Uterus (tissue), 4 donors: Measurements from ENCODE around the gene CDSN. TPM values are rescaled to one million over a fixed set of nuclear protein-coding genes. Genes with fewer than 3 reads are reported as not detected.
"Not testable (repeated sequence)": the region's sequence is repeated elsewhere in the genome, so short reads cannot be mapped to it uniquely, and the experiment has no call there.

ENCODE experiments used
- DNase-seq, 2 donors: peaks; one replicate each; pipeline ENCODE4 v3.0.0-alpha.2; 2019 to 2020
- H3K27ac ChIP-seq, 2 donors: fragments of 200-600 bp; sonication (generic); 1 replicate in 1 of 2; 2 replicates in 1 of 2; pipeline ENCODE4 v1.5.1; 2016 to 2018
- H3K27me3 ChIP-seq, 2 donors: fragments of 200-600 bp; sonication (generic); one replicate each; pipeline ENCODE4 v1.5.1; 2018 to 2019; ENCODE audit warnings: control low read depth in 1 of 2
- H3K36me3 ChIP-seq, 2 donors: fragments of 200-600 bp; sonication (generic); one replicate each; pipeline ENCODE4 v1.5.1; 2019; ENCODE audit warnings: control low read depth in 1 of 2
- H3K4me1 ChIP-seq, 2 donors: fragments of 200-600 bp; sonication (generic); one replicate each; pipeline ENCODE4 v1.5.1; 2018 to 2019; ENCODE audit warnings: control low read depth in 1 of 2
- H3K4me3 ChIP-seq, 2 donors: fragments of 200-600 bp; sonication (generic); 1 replicate in 1 of 2; 2 replicates in 1 of 2; pipeline ENCODE4 v1.5.1; 2018 to 2019; ENCODE audit warnings: mild to moderate bottlenecking in 1 of 2
- H3K9me3 ChIP-seq, 2 donors: fragments of 200-600 bp; sonication (generic); one replicate each; pipeline ENCODE4 v1.5.1; 2019; ENCODE audit warnings: control low read depth in 1 of 2
- CTCF ChIP-seq, 4 experiments: fragments of 200-600 bp in 2 of 4; fragments of 450-650 bp in 2 of 4; sonication (generic) in 2 of 4; IDR thresholded peaks; one replicate each; pipeline ENCODE4 v1.5.1; 2016 to 2019; ENCODE audit warnings: antibody characterized with exemption in 4 of 4, mild to moderate bottlenecking in 2 of 4, moderate library complexity in 1 of 4
- POLR2A ChIP-seq, 2 donors: fragments of 450-650 bp; IDR thresholded peaks; one replicate each; pipeline ENCODE4 v1.6.1; 2016; ENCODE audit warnings: antibody characterized with exemption in 2 of 2, mild to moderate bottlenecking in 1 of 2, moderate library complexity in 1 of 2
- intact Hi-C: fragments of 100-400 bp; cut with DNase I; formaldehyde crosslinking; loops from one replicate; pipeline ENCODE4 v1.15.1; 2023; ENCODE audit warnings: low total_unique reads
- total RNA-seq, 4 donors: library from RNA; depleted of rRNA in 3 of 4; stranded (reverse); fragments of >200 nt in 3 of 4; gene quantifications; one replicate each; pipeline versions ENCODE4 v1.1.0 to v1.2.4, GENCODE V29; 2014 to 2023
- donor health status: DM: yes; HTN: yes; CAD: no.

Gene CDSN
- total RNA-seq = under 1 TPM in 1 of 4 donors, not detected in 3; 0.28 TPM

GRCh38 chr6:31120151-31120915, at the start of gene CDSN:
Gene CDSN, minus strand, starts transcription at chr6:31120446. Its CDS starts 27 bp downstream, at chr6:31120419.
- no peaks in the 10 kb centered on the region for H3K4me1 ChIP-seq

GRCh38 chr6:31169123-31169857, 49.0 kb upstream of the CDSN start:
- no peak overlapping the region for H3K4me3 ChIP-seq
- no peaks in the 10 kb centered on the region for H3K27me3 ChIP-seq
- H3K27ac ChIP-seq = no peak overlapping the region
- intact Hi-C loops = no loop called here
- H3K4me1 ChIP-seq = no peaks in the 10 kb centered on the region
- TF ChIP-seq POLR2A (IDR thresholded peaks at IDR 0.05) = no peak
- no peak for TF ChIP-seq CTCF (IDR thresholded peaks at IDR 0.05)
- no peak for DNase-seq
- H3K36me3 ChIP-seq = no peaks in the 10 kb centered on the region
- no peaks in the 10 kb centered on the region for H3K9me3 ChIP-seq

More at GRCh38 chr6:31120151-31120915, at the start of gene CDSN:
- H3K27me3 ChIP-seq = no peaks in the 10 kb centered on the region
- no peaks in the 10 kb centered on the region for H3K9me3 ChIP-seq
- H3K36me3 ChIP-seq = no peaks in the 10 kb centered on the region
- TF ChIP-seq CTCF (IDR thresholded peaks at IDR 0.05) (no peak), POLR2A (IDR thresholded peaks at IDR 0.05) (no peak)
- no peak for DNase-seq
- H3K27ac ChIP-seq = no peak within 1 kb of the TSS
- no peak within 1 kb of the TSS for H3K4me3 ChIP-seq
- intact Hi-C loops = no loop called here

- Histone ChIP-seq H3K36me3 (no peaks in the 10 kb centered on the region), H3K9me3 (no peaks in the 10 kb centered on the region), H3K4me3 (no peak overlapping the region), H3K27ac (no peak overlapping the region), H3K4me1 (no peaks in the 10 kb centered on the region), H3K27me3 (no peaks in the 10 kb centered on the region)
- TF ChIP-seq CTCF (IDR thresholded peaks at IDR 0.05) = no peak
- TF ChIP-seq POLR2A (IDR thresholded peaks at IDR 0.05) = no peak
- intact Hi-C loops = no loop called here
- DNase-seq = no peak
Measured at GRCh38 chr6:31168606-31169005, 48.4 kb upstream of the CDSN start.

GRCh38 chr6:31165986-31166385, 45.7 kb upstream of the CDSN start:
- intact Hi-C loops = no loop called here

GRCh38 chr6:31165064-31165832, 45.0 kb upstream of the CDSN start:
- H3K9me3 ChIP-seq, H3K36me3 ChIP-seq, DNase-seq, H3K27me3 ChIP-seq, intact Hi-C loops, H3K27ac ChIP-seq, H3K4me3 ChIP-seq, H3K4me1 ChIP-seq: not testable (repeated sequence)

More at GRCh38 chr6:31165986-31166385, 45.7 kb upstream of the CDSN start:
- Histone ChIP-seq H3K27ac (no peak overlapping the region), H3K9me3 (no peaks in the 10 kb centered on the region), H3K4me3 (no peak overlapping the region), H3K4me1 (no peaks in the 10 kb centered on the region), H3K27me3 (no peaks in the 10 kb centered on the region), H3K36me3 (no peaks in the 10 kb centered on the region)
- TF ChIP-seq POLR2A (IDR thresholded peaks at IDR 0.05) (no peak), CTCF (IDR thresholded peaks at IDR 0.05) (no peak)
- no peak for DNase-seq

- H3K9me3 ChIP-seq, H3K4me1 ChIP-seq, intact Hi-C loops, DNase-seq, H3K4me3 ChIP-seq, H3K27ac ChIP-seq, H3K36me3 ChIP-seq, H3K27me3 ChIP-seq: not testable (repeated sequence)
Measured at GRCh38 chr6:31164475-31165063, 44.3 kb upstream of the CDSN start.
